ENCODE measurements around the gene DAB1. TPM values are rescaled to one million over a fixed set of nuclear protein-coding genes. Genes with fewer than 3 reads are reported as not detected.

Gene DAB1
- total RNA-seq, 3 donors from 2014 or later (not counting 1 experiment from before 2014, with no cell fraction given), result 0.41 TPM; not detected in 2

GRCh38 chr1:57084701-57085100, 339.2 kb downstream of the DAB1 start:
- intact Hi-C loops (cut with micrococcal nuclease), result no loop called here
- no peaks in the 10 kb centered on the region for H3K9me3 Mint-ChIP-seq
- 91% methylated on average over 2 of the region's 2 CpGs for whole genome bisulfite sequencing (ENCODE audit: insufficient coverage)

GRCh38 chr1:57082711-57083439, 341.0 kb downstream of the DAB1 start:
- H3K9me3 Mint-ChIP-seq, result no peaks in the 10 kb centered on the region
- TF ChIP-seq CTCF (IDR thresholded peaks at IDR 0.05), result no peak

More at GRCh38 chr1:57084701-57085100, 339.2 kb downstream of the DAB1 start:
- Histone ChIP-seq H3K27ac (ENCODE audit: low read length) (no peak overlapping the region), H3K9me3 (ENCODE audit: control insufficient read depth, insufficient read depth, low read length) (no peaks in the 10 kb centered on the region), H3K27me3 (ENCODE audit: control insufficient read depth, insufficient read depth, low read length) (no peaks in the 10 kb centered on the region), H3K4me1 (ENCODE audit: control insufficient read depth, insufficient read depth, low read length) (no peaks in the 10 kb centered on the region), H3K4me3 (ENCODE audit: low read length) (no peak overlapping the region), H3K36me3 (ENCODE audit: control insufficient read depth, insufficient read depth, low read length) (no peaks in the 10 kb centered on the region)
- H3K4me3 Mint-ChIP-seq, result no peak overlapping the region
- peaks cover 0 to 16% of the 10 kb centered on the region in 2 donors for H3K27me3 Mint-ChIP-seq (ENCODE audit: low read depth in 2 of 2)
- no peak for TF ChIP-seq CTCF (IDR thresholded peaks at IDR 0.05)
- ATAC-seq (no peak), DNase-seq (no peak)
- H3K36me3 Mint-ChIP-seq, result no peaks in the 10 kb centered on the region
- no peaks in the 10 kb centered on the region for H3K4me1 Mint-ChIP-seq
- H3K27ac Mint-ChIP-seq, result no peak overlapping the region

GRCh38 chr1:57079454-57080157, 344.3 kb downstream of the DAB1 start:
- Mint-ChIP-seq H3K27me3 (ENCODE audit: low read depth in 2 of 2) (peaks cover 9 to 34% of the 10 kb centered on the region in 2 donors), H3K27ac (no peak overlapping the region), H3K36me3 (no peaks in the 10 kb centered on the region), H3K4me1 (no peaks in the 10 kb centered on the region), H3K4me3 (no peak overlapping the region), H3K9me3 (no peaks in the 10 kb centered on the region)
- H3K4me3 ChIP-seq (ENCODE audit: low read length), result no peak overlapping the region
- DNase-seq, result no peak
- intact Hi-C loops (cut with micrococcal nuclease), result no loop called here
- H3K27me3 ChIP-seq (ENCODE audit: control insufficient read depth, insufficient read depth, low read length), result no peaks in the 10 kb centered on the region
- no peaks in the 10 kb centered on the region for H3K36me3 ChIP-seq (ENCODE audit: control insufficient read depth, insufficient read depth, low read length)
- H3K9me3 ChIP-seq (ENCODE audit: control insufficient read depth, insufficient read depth, low read length), result no peaks in the 10 kb centered on the region
- H3K27ac ChIP-seq (ENCODE audit: low read length), result no peak overlapping the region
- WGBS (ENCODE audit: insufficient coverage), result 89% methylated on average over 4 of the region's 5 CpGs
- no peak for ATAC-seq
- TF ChIP-seq CTCF (IDR thresholded peaks at IDR 0.05), result no peak
- H3K4me1 ChIP-seq (ENCODE audit: control insufficient read depth, insufficient read depth, low read length), result no peaks in the 10 kb centered on the region

More at GRCh38 chr1:57082711-57083439, 341.0 kb downstream of the DAB1 start:
- ATAC-seq, result no peak
- H3K36me3 Mint-ChIP-seq, result no peaks in the 10 kb centered on the region
- Histone ChIP-seq H3K27ac (ENCODE audit: low read length) (no peak overlapping the region), H3K36me3 (ENCODE audit: control insufficient read depth, insufficient read depth, low read length) (no peaks in the 10 kb centered on the region), H3K27me3 (ENCODE audit: control insufficient read depth, insufficient read depth, low read length) (no peaks in the 10 kb centered on the region), H3K4me3 (ENCODE audit: low read length) (no peak overlapping the region), H3K9me3 (ENCODE audit: control insufficient read depth, insufficient read depth, low read length) (no peaks in the 10 kb centered on the region), H3K4me1 (ENCODE audit: control insufficient read depth, insufficient read depth, low read length) (no peaks in the 10 kb centered on the region)
- 96% methylated on average over 6 of the region's 7 CpGs for WGBS (ENCODE audit: insufficient coverage)
- no peaks in the 10 kb centered on the region for H3K4me1 Mint-ChIP-seq
- intact Hi-C loops (cut with micrococcal nuclease), result no loop called here
- H3K27ac Mint-ChIP-seq, result no peak overlapping the region
- H3K4me3 Mint-ChIP-seq, result no peak overlapping the region
- H3K27me3 Mint-ChIP-seq (ENCODE audit: low read depth in 2 of 2), result peaks cover 0 to 21% of the 10 kb centered on the region in 2 donors
- DNase-seq, result no peak

Measured in natural killer cell (primary cell).